Measurements from ENCODE around the gene HSPA8. TPM values are rescaled to one million over a fixed set of nuclear protein-coding genes. Genes with fewer than 3 reads are reported as not detected.

Gene HSPA8
- total RNA-seq, 1 experiment from 2014 or later, result 1,755 TPM

DNA sequence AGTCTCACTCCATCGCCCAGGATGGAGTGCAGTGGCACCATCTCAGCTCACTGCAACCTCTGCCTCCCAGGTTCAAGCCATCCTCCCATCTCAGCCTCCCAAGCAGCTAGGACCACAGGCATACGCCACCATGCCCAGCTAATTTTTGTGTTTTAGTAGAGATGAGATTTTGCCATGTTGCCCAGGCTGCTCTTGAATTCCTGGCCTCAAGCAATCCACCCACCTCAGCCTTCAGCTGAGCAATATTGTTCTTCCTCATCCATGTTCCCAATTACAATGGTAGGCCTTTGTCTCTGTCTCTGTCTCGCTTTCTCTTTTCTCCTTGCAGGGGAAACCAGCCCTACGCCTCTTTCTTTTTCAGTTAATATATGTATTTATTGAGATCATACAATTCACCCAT, 10.3 kb downstream of the HSPA8 start:
- DNase-seq (ENCODE audit: low read depth, low spot score), result no peak
- peaks cover 6% of the 10 kb centered on the region for H3K36me3 ChIP-seq (ENCODE audit: control insufficient read depth, insufficient read depth, low read length)
- peak; percentile 18; the same call in 1 of the 2 replicates for TF ChIP-seq POLR2AphosphoS5 (IDR thresholded peaks at IDR 0.05; ENCODE audit: low read depth, low read length)
- TF ChIP-seq, protein P1, sequence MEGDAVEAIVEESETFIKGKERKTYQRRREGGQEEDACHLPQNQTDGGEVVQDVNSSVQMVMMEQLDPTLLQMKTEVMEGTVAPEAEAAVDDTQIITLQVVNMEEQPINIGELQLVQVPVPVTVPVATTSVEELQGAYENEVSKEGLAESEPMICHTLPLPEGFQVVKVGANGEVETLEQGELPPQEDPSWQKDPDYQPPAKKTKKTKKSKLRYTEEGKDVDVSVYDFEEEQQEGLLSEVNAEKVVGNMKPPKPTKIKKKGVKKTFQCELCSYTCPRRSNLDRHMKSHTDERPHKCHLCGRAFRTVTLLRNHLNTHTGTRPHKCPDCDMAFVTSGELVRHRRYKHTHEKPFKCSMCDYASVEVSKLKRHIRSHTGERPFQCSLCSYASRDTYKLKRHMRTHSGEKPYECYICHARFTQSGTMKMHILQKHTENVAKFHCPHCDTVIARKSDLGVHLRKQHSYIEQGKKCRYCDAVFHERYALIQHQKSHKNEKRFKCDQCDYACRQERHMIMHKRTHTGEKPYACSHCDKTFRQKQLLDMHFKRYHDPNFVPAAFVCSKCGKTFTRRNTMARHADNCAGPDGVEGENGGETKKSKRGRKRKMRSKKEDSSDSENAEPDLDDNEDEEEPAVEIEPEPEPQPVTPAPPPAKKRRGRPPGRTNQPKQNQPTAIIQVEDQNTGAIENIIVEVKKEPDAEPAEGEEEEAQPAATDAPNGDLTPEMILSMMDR (IDR thresholded peaks at IDR 0.05), result no peak
- TF ChIP-seq SIN3A (IDR thresholded peaks at IDR 0.05; ENCODE audit: borderline replicate concordance, insufficient read depth, low read depth, low read length), result no peak
- intact Hi-C loops (cut with micrococcal nuclease; ENCODE audit: unreplicated experiment) (loop anchor here (10.0 kb wide), 1 partner anchor 187 kb away; no protein-coding TSS in a partner anchor), in situ Hi-C loops (cut with HindIII; ENCODE audit: low pct_unique_long_range_greater_than_20kb, low sequenced_read_pairs) (no loop called here)
- H3K4me1 ChIP-seq (ENCODE audit: control insufficient read depth, insufficient read depth, low read length), result no peaks in the 10 kb centered on the region
- no peaks in the 10 kb centered on the region for H3K9me3 ChIP-seq (ENCODE audit: control insufficient read depth, insufficient read depth, low read depth, low read length)
- ChIA-PET CTCF (interaction anchor here (0.6 to 1.9 kb wide), 2 partner anchors 27 to 31 kb away, joined by 4 to 9 read pairs; no protein-coding TSS in a partner anchor), POLR2A (no interaction called here)
- ATAC-seq, result no peak
- no peak overlapping the region for H3K4me3 ChIP-seq (ENCODE audit: low read depth in 2 of 2, low read length in 2 of 2)
- H3K27me3 ChIP-seq (ENCODE audit: control insufficient read depth, insufficient read depth, low read length), result no peaks in the 10 kb centered on the region
- BruUV-seq (replicated peaks), result no TSS peak
- H3K27ac ChIP-seq (ENCODE audit: low read length), result no peak overlapping the region

DNA sequence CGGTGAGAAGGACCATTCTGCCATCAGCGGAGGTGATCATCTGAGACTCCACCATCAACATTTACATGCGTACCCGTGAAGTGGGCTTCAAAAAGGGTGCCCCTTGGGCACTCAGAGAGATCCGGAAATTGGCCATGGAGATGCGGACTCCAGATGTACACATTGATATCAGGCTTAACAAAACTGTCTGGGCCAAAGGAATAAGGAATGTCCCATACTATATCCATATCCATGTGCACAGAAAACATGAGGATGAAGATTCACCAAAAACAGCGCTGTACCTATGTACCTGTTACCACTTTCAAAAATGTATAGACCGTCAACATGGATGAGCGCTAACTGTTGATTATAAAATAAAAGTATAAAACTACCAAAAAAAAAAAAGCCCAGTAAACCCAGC, 10.8 kb downstream of the HSPA8 start:
- DNase-seq (ENCODE audit: low read depth, low spot score), result no peak
- Histone ChIP-seq H3K4me3 (ENCODE audit: low read depth in 2 of 2, low read length in 2 of 2) (no peak overlapping the region), H3K36me3 (ENCODE audit: control insufficient read depth, insufficient read depth, low read length) (peaks cover 1% of the 10 kb centered on the region; the same call in 1 of the 2 replicates), H3K27ac (ENCODE audit: low read length) (no peak overlapping the region), H3K9me3 (ENCODE audit: control insufficient read depth, insufficient read depth, low read depth, low read length) (no peaks in the 10 kb centered on the region), H3K4me1 (ENCODE audit: control insufficient read depth, insufficient read depth, low read length) (no peaks in the 10 kb centered on the region), H3K27me3 (ENCODE audit: control insufficient read depth, insufficient read depth, low read length) (no peaks in the 10 kb centered on the region)
- BruUV-seq (replicated peaks), result no TSS peak
- in situ Hi-C loops (cut with HindIII; ENCODE audit: low pct_unique_long_range_greater_than_20kb, low sequenced_read_pairs) (no loop called here), intact Hi-C loops (cut with micrococcal nuclease; ENCODE audit: unreplicated experiment) (loop anchor here (10.0 kb wide), 1 partner anchor 186 kb away; no protein-coding TSS in a partner anchor)
- POLR2A ChIA-PET, result no interaction called here
- CTCF ChIA-PET, result interaction anchor here (0.6 kb wide), 1 partner anchor 28 kb away, joined by 9 read pairs; no protein-coding TSS in a partner anchor
- ATAC-seq, result no peak
- 0 out of 2 replicates have a peak, but pooled peaks have one; percentile 26 for TF ChIP-seq POLR2AphosphoS5 (IDR thresholded peaks at IDR 0.05; ENCODE audit: low read depth, low read length)
- TF ChIP-seq, protein P1 (IDR thresholded peaks at IDR 0.05), result no peak

DNA sequence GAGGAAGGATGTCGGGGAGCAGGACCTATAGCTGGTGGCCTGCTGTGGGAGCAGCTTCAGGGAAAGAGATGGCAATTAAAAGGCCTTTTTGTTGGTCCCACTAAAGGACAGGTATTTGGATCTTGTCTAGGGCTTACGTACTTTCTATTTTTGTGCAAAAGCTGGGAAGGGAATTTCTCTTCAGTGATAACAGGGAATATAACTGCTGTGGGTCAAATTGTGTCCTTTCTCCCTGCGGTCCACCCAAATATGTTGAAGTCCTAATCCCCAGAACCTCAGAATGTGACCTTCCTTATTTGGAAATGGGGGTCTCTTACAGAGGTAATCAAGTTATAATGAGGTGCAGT, 14.0 kb downstream of the HSPA8 start:
- BruUV-seq (replicated peaks), result no TSS peak
- POLR2A ChIA-PET, result no interaction called here
- intact Hi-C loops (cut with micrococcal nuclease; ENCODE audit: unreplicated experiment) (no loop called here), in situ Hi-C loops (cut with HindIII; ENCODE audit: low pct_unique_long_range_greater_than_20kb, low sequenced_read_pairs) (no loop called here)
- H3K27ac ChIP-seq (ENCODE audit: low read length), result no peak overlapping the region
- no peak overlapping the region for H3K4me3 ChIP-seq (ENCODE audit: low read depth in 2 of 2, low read length in 2 of 2)
- no peaks in the 10 kb centered on the region for H3K36me3 ChIP-seq (ENCODE audit: control insufficient read depth, insufficient read depth, low read length)
- TF ChIP-seq, protein P1 (IDR thresholded peaks at IDR 0.05), result no peak
- TF ChIP-seq TCF7L2 (IDR thresholded peaks at IDR 0.05; ENCODE audit: low read depth, low read length) (no peak), SIN3A (IDR thresholded peaks at IDR 0.05; ENCODE audit: borderline replicate concordance, insufficient read depth, low read depth, low read length) (no peak), POLR2AphosphoS5 (IDR thresholded peaks at IDR 0.05; ENCODE audit: low read depth, low read length) (no peak)
- TF ChIP-seq, protein P2, sequence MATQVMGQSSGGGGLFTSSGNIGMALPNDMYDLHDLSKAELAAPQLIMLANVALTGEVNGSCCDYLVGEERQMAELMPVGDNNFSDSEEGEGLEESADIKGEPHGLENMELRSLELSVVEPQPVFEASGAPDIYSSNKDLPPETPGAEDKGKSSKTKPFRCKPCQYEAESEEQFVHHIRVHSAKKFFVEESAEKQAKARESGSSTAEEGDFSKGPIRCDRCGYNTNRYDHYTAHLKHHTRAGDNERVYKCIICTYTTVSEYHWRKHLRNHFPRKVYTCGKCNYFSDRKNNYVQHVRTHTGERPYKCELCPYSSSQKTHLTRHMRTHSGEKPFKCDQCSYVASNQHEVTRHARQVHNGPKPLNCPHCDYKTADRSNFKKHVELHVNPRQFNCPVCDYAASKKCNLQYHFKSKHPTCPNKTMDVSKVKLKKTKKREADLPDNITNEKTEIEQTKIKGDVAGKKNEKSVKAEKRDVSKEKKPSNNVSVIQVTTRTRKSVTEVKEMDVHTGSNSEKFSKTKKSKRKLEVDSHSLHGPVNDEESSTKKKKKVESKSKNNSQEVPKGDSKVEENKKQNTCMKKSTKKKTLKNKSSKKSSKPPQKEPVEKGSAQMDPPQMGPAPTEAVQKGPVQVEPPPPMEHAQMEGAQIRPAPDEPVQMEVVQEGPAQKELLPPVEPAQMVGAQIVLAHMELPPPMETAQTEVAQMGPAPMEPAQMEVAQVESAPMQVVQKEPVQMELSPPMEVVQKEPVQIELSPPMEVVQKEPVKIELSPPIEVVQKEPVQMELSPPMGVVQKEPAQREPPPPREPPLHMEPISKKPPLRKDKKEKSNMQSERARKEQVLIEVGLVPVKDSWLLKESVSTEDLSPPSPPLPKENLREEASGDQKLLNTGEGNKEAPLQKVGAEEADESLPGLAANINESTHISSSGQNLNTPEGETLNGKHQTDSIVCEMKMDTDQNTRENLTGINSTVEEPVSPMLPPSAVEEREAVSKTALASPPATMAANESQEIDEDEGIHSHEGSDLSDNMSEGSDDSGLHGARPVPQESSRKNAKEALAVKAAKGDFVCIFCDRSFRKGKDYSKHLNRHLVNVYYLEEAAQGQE (IDR thresholded peaks at IDR 0.05; ENCODE audit: insufficient read depth in 1 of 2, low read depth in 2 of 2, low read length in 1 of 2), result no peak
- no peaks in the 10 kb centered on the region for H3K27me3 ChIP-seq (ENCODE audit: control insufficient read depth, insufficient read depth, low read length)
- DNase-seq (ENCODE audit: low read depth, low spot score), result no peak
- H3K9me3 ChIP-seq (ENCODE audit: control insufficient read depth, insufficient read depth, low read depth, low read length), result no peaks in the 10 kb centered on the region
- CTCF ChIA-PET, result interaction anchor here (0.9 kb wide), 1 partner anchor 25 kb away, joined by 3 read pairs; no protein-coding TSS in a partner anchor
- ATAC-seq, result no peak
- H3K4me1 ChIP-seq (ENCODE audit: control insufficient read depth, insufficient read depth, low read length), result no peaks in the 10 kb centered on the region

Measured in Panc1 (cell line).